ENCODE measurements around the gene BRSK2. TPM values are rescaled to one million over a fixed set of nuclear protein-coding genes. Genes with fewer than 3 reads are reported as not detected.
A peak's percentile ranks its signal among the peaks of the same experiment; 100 is the strongest.

BRSK2 gene
- total and polyA plus RNA-seq, 9 of the 15 experiments (the other 6 are each of a cell fraction or from before 2014, with no cell fraction given), result 0.06 to 0.52 (median 0.18) TPM; not detected in 5

- TF ChIP-seq REST (IDR thresholded peaks at IDR 0.05; ENCODE audit: borderline replicate concordance) (peak; percentile 99), REST (CRISPR knock-in tag; IDR thresholded peaks at IDR 0.05; ENCODE audit: low read depth) (peak; percentile 98)
These were observed 12.0 kb downstream of the BRSK2 start (continued) for GRCh38 chr11:1401656-1402221.

All from K562 (cell line).